HepG2 (cell line): ENCODE data around the gene DICER1. TPM values are rescaled to one million over a fixed set of nuclear protein-coding genes. Genes with fewer than 3 reads are reported as not detected.

Experiments used
- ATAC-seq: fragments of 200-7000 bp; cut with Tn5 transposase; 3 replicates; pipeline ENCODE4 v1.9.1; 2020; ENCODE audit warnings: mild to moderate bottlenecking, moderate library complexity
- Bru-seq: library from RNA; stranded (reverse); fragments of 400-500 nt; gene quantifications from one replicate; lab custom pipeline; 2021; lab: Mats Ljungman, UMichigan
- BruChase-seq, 2 experiments: library from RNA; stranded (reverse); fragments of 400-500 nt; gene quantifications; one replicate each; lab custom pipeline; 2021; lab: Mats Ljungman, UMichigan
- BruUV-seq: library from RNA; stranded (reverse); fragments of 400-500 nt; replicated peaks from 2 replicates; lab custom pipeline; 2021; lab: Mats Ljungman, UMichigan
- CTCF ChIA-PET: fragments of 300-600 bp; formaldehyde crosslinking; extraction: SDS; loops from one replicate; lab custom pipeline; 2021; ENCODE audit warnings: low total read pairs, inconsistent platforms, low intra/inter-chr PET ratio; lab: Yijun Ruan, JAX
- POLR2A ChIA-PET: fragments of 350-600 bp; sonication (Branson Sonifier 250); formaldehyde crosslinking; loops from one replicate; lab custom pipeline; 2020; ENCODE audit warnings: antibody characterized with exemption, inconsistent platforms; lab: Yijun Ruan, JAX
- DNase-seq: peaks from one replicate; pipeline ENCODE4 v3.0.0-alpha.2; 2015; ENCODE audit warnings: low spot score
- FAIRE-seq: peaks from 3 replicates; lab custom pipeline; 2011; peaks lifted over from hg19 to GRCh38; lab: Jason Lieb, UNC
- H2AFZ ChIP-seq: one replicate; pipeline ENCODE4 v1.6.1; 2011; ENCODE audit warnings: low read length, inconsistent platforms
- H3K27ac ChIP-seq: fragments of 300-600 bp; 3 replicates; pipeline ENCODE4 v1.8.0; 2011; ENCODE audit warnings: mixed run types, mild to moderate bottlenecking, mixed read lengths, low read length, inconsistent platforms; ENCODE audit not compliant: insufficient read depth; ENCODE audit errors: extremely low read length
- H3K27me3 ChIP-seq, 2 experiments: fragments of 200-600 bp in 1 of 2; 2 replicates in 1 of 2; 3 replicates in 1 of 2; pipeline versions ENCODE4 v1.6.0 to v1.8.0; 2011; ENCODE audit warnings: low read length in 2 of 2, mild to moderate bottlenecking in 2 of 2, moderate library complexity in 2 of 2, inconsistent platforms in 1 of 2; ENCODE audit not compliant: insufficient read depth in 2 of 2, control insufficient read depth in 1 of 2
- H3K36me3 ChIP-seq, 2 experiments: fragments of 200-600 bp in 1 of 2; replicated peaks in 1 of 2; 2 replicates in 1 of 2; 3 replicates in 1 of 2; pipeline versions ENCODE4 v1.5.1 to v1.8.0; 2011; ENCODE audit warnings: low read length in 2 of 2, inconsistent platforms in 1 of 2; ENCODE audit not compliant: insufficient read depth in 2 of 2, control insufficient read depth in 1 of 2
- H3K4me1 ChIP-seq: 2 replicates; pipeline ENCODE4 v1.5.1; 2012; ENCODE audit warnings: low read length, inconsistent platforms; ENCODE audit not compliant: insufficient read depth
- H3K4me2 ChIP-seq: 2 replicates; pipeline ENCODE4 v1.6.0; 2011; ENCODE audit warnings: low read depth, low read length, inconsistent platforms
- H3K4me3 ChIP-seq, 3 experiments: fragments of 200-600 bp in 1 of 3; sonication (generic), shearing (Covaris generic) in 1 of 3; replicated peaks in 1 of 3; 2 replicates each; pipeline ENCODE4 v1.5.1; 2011 to 2016; ENCODE audit warnings: low read length in 3 of 3, inconsistent platforms in 2 of 3, low read depth in 2 of 3, mild to moderate bottlenecking in 2 of 3, control low read depth in 1 of 3, mixed read lengths in 1 of 3; ENCODE audit not compliant: insufficient read depth in 1 of 3
- H3K79me2 ChIP-seq: one replicate; pipeline ENCODE4 v1.6.1; 2011; ENCODE audit warnings: low read length, inconsistent platforms; ENCODE audit not compliant: insufficient read depth
- H3K9ac ChIP-seq: 2 replicates; pipeline ENCODE4 v1.6.0; 2011; ENCODE audit warnings: mild to moderate bottlenecking, low read depth, low read length, inconsistent platforms; ENCODE audit not compliant: insufficient read depth
- H3K9me3 ChIP-seq: 2 replicates; pipeline ENCODE4 v1.5.1; 2012; ENCODE audit warnings: mild to moderate bottlenecking, low read length
- H4K20me1 ChIP-seq: 2 replicates; pipeline ENCODE4 v1.6.0; 2011; ENCODE audit warnings: inconsistent platforms, mild to moderate bottlenecking, low read length, moderate library complexity; ENCODE audit not compliant: insufficient read depth
- GATAD2A ChIP-seq: IDR thresholded peaks from 2 replicates; pipeline ENCODE4 v1.6.1; 2016
- MAZ ChIP-seq, 2 experiments: sonication (generic) in 1 of 2; formaldehyde crosslinking in 1 of 2; IDR thresholded peaks; 2 replicates each; pipeline versions ENCODE4 v1.5.0 to v1.6.1; 2012 to 2020; ENCODE audit warnings: low read depth in 2 of 2, mild to moderate bottlenecking in 2 of 2, borderline replicate concordance in 1 of 2, improper control_type of control experiment in 1 of 2, low read length in 1 of 2, missing genetic modification reagents in 1 of 2, moderate library complexity in 1 of 2
- NPAS2 ChIP-seq: sonication (generic); formaldehyde crosslinking; IDR thresholded peaks from 2 replicates; pipeline ENCODE4 v1.8.0; 2022; ENCODE audit warnings: mild to moderate bottlenecking, missing genetic modification reagents, borderline replicate concordance
- ZNF382 ChIP-seq: sonication (generic); formaldehyde crosslinking; IDR thresholded peaks from 2 replicates; pipeline ENCODE4 v1.5.0; 2020; ENCODE audit warnings: missing genetic modification reagents, mild to moderate bottlenecking, borderline replicate concordance
- ZNF768 ChIP-seq: sonication (generic); formaldehyde crosslinking; IDR thresholded peaks from 2 replicates; pipeline ENCODE4 v1.4.0; 2020; ENCODE audit warnings: missing genetic modification reagents
- WGBS: methylation state at CpG from one replicate; pipeline ENCODE4 v1.1.6; 2017; ENCODE audit warnings: low lambda C conversion rate; 5-methylcytosine and 5-hydroxymethylcytosine counted together
- in situ Hi-C: cut with HindIII; loops from 2 replicates; pipeline ENCODE4 v1.10.0; 2017; ENCODE audit warnings: low pct_unique_long_range_greater_than_20kb; ENCODE audit not compliant: extremely low pct_ligation_motif_present
- intact Hi-C: fragments of 100-400 bp; cut with micrococcal nuclease; formaldehyde crosslinking; loops from one replicate; pipeline ENCODE4 v1.10.0; 2022; ENCODE audit not compliant: unreplicated experiment
- long read RNA-seq, 2 experiments: library from RNA in 1 of 2; library from polyadenylated mRNA in 1 of 2; stranded (forward) in 1 of 2; unstranded in 1 of 2; transcript quantifications; one replicate each; pipeline ENCODE4 v2.0.0, GENCODE V29; 2019 to 2022
- polyA minus RNA-seq, 3 experiments: library from RNA; depleted of rRNA, polyadenylated mRNA; stranded (reverse); fragments of >200 nt; gene quantifications; 2 replicates each; pipeline ENCODE4 v1.2.3, GENCODE V29; 2011; ENCODE audit warnings: low replicate concordance in 1 of 3
- polyA plus RNA-seq, 8 experiments: library from polyadenylated mRNA; depleted of rRNA in 3 of 8; stranded (reverse) in 7 of 8; unstranded in 1 of 8; fragments of >200 nt; fragmentation: Illumina TruSeq in 4 of 8; extraction: Trizol in 4 of 8; gene quantifications; 2 replicates each; pipeline versions ENCODE4 v1.2.1 to v1.2.3, GENCODE V29; 2011 to 2016; ENCODE audit warnings: low read depth in 4 of 8, missing spikeins in 1 of 8, mixed read lengths in 1 of 8; ENCODE audit not compliant: insufficient read depth in 1 of 8
- total RNA-seq, 5 experiments: library from RNA; depleted of rRNA; stranded (reverse); fragments of >200 nt; fragmentation: Illumina TruSeq; extraction: Trizol; gene quantifications; 2 replicates each; pipeline ENCODE4 v1.2.3, GENCODE V29; 2016; ENCODE audit warnings: low read depth in 1 of 5
- TF ChIP-seq, protein P1 (sequence below): sonication (generic); formaldehyde crosslinking; IDR thresholded peaks from 2 replicates; pipeline ENCODE4 v1.8.0; 2022; ENCODE audit warnings: missing genetic modification reagents, mild to moderate bottlenecking, borderline replicate concordance
- TF ChIP-seq, protein P2 (sequence below): sonication (generic); formaldehyde crosslinking; IDR thresholded peaks from 2 replicates; pipeline ENCODE4 v1.5.0; 2020; ENCODE audit warnings: missing genetic modification reagents, mild to moderate bottlenecking, borderline replicate concordance
- TF ChIP-seq, protein P3 (sequence below): sonication (generic); formaldehyde crosslinking; IDR thresholded peaks from 2 replicates; pipeline ENCODE4 v1.8.0; 2022; ENCODE audit warnings: mild to moderate bottlenecking, missing genetic modification reagents, moderate library complexity

The DICER1 gene, protein sequence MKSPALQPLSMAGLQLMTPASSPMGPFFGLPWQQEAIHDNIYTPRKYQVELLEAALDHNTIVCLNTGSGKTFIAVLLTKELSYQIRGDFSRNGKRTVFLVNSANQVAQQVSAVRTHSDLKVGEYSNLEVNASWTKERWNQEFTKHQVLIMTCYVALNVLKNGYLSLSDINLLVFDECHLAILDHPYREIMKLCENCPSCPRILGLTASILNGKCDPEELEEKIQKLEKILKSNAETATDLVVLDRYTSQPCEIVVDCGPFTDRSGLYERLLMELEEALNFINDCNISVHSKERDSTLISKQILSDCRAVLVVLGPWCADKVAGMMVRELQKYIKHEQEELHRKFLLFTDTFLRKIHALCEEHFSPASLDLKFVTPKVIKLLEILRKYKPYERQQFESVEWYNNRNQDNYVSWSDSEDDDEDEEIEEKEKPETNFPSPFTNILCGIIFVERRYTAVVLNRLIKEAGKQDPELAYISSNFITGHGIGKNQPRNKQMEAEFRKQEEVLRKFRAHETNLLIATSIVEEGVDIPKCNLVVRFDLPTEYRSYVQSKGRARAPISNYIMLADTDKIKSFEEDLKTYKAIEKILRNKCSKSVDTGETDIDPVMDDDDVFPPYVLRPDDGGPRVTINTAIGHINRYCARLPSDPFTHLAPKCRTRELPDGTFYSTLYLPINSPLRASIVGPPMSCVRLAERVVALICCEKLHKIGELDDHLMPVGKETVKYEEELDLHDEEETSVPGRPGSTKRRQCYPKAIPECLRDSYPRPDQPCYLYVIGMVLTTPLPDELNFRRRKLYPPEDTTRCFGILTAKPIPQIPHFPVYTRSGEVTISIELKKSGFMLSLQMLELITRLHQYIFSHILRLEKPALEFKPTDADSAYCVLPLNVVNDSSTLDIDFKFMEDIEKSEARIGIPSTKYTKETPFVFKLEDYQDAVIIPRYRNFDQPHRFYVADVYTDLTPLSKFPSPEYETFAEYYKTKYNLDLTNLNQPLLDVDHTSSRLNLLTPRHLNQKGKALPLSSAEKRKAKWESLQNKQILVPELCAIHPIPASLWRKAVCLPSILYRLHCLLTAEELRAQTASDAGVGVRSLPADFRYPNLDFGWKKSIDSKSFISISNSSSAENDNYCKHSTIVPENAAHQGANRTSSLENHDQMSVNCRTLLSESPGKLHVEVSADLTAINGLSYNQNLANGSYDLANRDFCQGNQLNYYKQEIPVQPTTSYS (N-terminal part only)
- total RNA-seq (2016; rRNA removed; fragmentation: Illumina TruSeq; extraction: Trizol) (61.9 and 88.8 TPM in 2 replicates), polyA plus RNA-seq (2011; rRNA removed) (23.6 and 31.8 TPM in 2 replicates), polyA minus RNA-seq (2011; rRNA and poly(A)+ RNA removed; ENCODE audit: low replicate concordance) (84.7 and 103 TPM in 2 replicates), Bru-seq, nascent RNA (percentile 89 among the genes with signal in this experiment), BruChase-seq, experiment 1, labeled RNA remaining after a 6-hour chase (percentile 90 among the genes with signal in this experiment), BruChase-seq, experiment 2, labeled RNA remaining after a 2-hour chase (percentile 91 among the genes with signal in this experiment)
- 10.5 and 12.5 TPM in 2 replicates for total RNA-seq (2016; cell fraction: cytosol; rRNA removed; fragmentation: Illumina TruSeq; extraction: Trizol; ENCODE audit: low read depth)
- total RNA-seq (2016; cell fraction: insoluble cytoplasmic fraction; rRNA removed; fragmentation: Illumina TruSeq; extraction: Trizol): 56.8 and 81.5 TPM in 2 replicates
- 28.2 and 32.1 TPM in 2 replicates for total RNA-seq (2016; cell fraction: membrane; rRNA removed; fragmentation: Illumina TruSeq; extraction: Trizol)
- 64.4 and 74.3 TPM in 2 replicates for total RNA-seq (2016; cell fraction: nucleus; rRNA removed; fragmentation: Illumina TruSeq; extraction: Trizol)
- 9.8 and 13.5 TPM in 2 replicates for polyA plus RNA-seq (2011; cell fraction: cytosol; rRNA removed)
- polyA plus RNA-seq (2011; cell fraction: nucleus; rRNA removed): 29.6 and 34.3 TPM in 2 replicates
- polyA plus RNA-seq (2012): 18.7 and 21.1 TPM in 2 replicates
- 0.61 and 1.1 TPM in 2 replicates for polyA plus RNA-seq (2016; cell fraction: cytosol; fragmentation: Illumina TruSeq; extraction: Trizol; ENCODE audit: low read depth)
- polyA plus RNA-seq (2016; cell fraction: insoluble cytoplasmic fraction; fragmentation: Illumina TruSeq; extraction: Trizol; ENCODE audit: low read depth): 33.8 and 35.8 TPM in 2 replicates
- polyA plus RNA-seq (2016; cell fraction: membrane; fragmentation: Illumina TruSeq; extraction: Trizol; ENCODE audit: low read depth): 3.3 and 3.9 TPM in 2 replicates
- 42.9 and 44.5 TPM in 2 replicates for polyA plus RNA-seq (2016; cell fraction: nucleus; fragmentation: Illumina TruSeq; extraction: Trizol; ENCODE audit: insufficient read depth, low read depth)
- 49.5 and 78.0 TPM in 2 replicates for polyA minus RNA-seq (2011; cell fraction: cytosol; rRNA and poly(A)+ RNA removed)
- 130 and 156 TPM in 2 replicates for polyA minus RNA-seq (2011; cell fraction: nucleus; rRNA and poly(A)+ RNA removed)
- long read RNA-seq, experiment 1, partial matches to known transcripts: 5 of 7 reads
- long read RNA-seq, experiment 1, other reads (novel, unspliced or antisense): 2 of 7 reads
- long read RNA-seq, experiment 2, partial matches to known transcripts: 4 of 35 reads
- long read RNA-seq, experiment 2, other reads (novel, unspliced or antisense): 29 of 35 reads

DNA sequence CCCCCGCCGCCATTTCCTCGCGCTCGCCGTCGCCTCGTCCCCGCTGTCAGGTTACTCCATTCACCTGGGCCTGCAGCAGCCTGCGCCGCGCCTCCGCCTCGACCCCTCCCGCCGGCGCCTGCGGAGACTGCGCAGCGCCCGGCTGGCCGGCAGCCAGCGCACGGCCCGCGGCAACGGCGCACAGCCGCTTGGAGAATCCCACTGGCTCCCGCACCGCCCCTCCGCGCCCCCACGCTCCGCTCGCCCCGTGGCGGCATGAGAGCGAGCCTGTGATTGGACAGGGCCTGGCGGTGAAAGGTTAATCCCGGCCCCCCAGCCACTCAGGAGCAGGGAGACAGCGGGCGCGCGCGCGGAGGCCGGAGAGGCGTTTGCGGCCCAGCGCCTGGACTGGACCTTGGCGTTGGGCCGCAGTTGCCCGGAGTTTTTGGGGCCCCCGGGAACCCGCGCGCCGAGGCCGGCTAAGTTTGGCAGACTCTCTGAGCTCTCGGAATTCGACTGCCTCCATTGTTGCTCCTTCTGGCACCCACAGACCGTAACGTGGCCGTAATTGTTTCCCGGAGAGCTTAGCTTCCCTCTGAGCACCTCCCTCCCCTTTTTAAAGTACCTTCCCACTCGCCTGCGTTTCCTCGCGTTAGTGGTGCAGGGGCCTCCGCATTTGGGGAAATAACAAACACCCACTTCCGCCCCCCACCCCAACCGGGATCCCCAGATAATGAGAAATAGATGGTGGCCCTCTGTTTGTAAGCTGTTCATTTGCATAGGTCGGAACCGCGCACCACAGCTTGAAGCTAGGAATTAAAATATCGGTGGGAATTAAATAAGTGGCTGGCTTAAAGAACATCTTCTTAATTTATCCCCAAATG is at the start of gene DICER1:
DICER1 (minus strand) TSS at position 203 of the 863 bp plus-strand sequence. CDS start 24,071 bp downstream, outside the sequence.
- Histone ChIP-seq H3K79me2 (peaks cover 48% of the 10 kb centered on the region), H3K4me2 (peak within 1 kb of the TSS; percentile 98), H3K36me3 (no peaks in the 10 kb centered on the region), H3K27me3 (no peaks in the 10 kb centered on the region; a peak in 1 of 5 replicates), H3K4me1 (peaks cover 43% of the 10 kb centered on the region), H3K9me3 (no peaks in the 10 kb centered on the region), H3K27ac (peak within 1 kb of the TSS; percentile 96), H3K4me3 (peak within 1 kb of the TSS; percentile 81 to 96 (median 85)), H4K20me1 (no peaks in the 10 kb centered on the region), H2AFZ (no peak within 1 kb of the TSS), H3K9ac (peak within 1 kb of the TSS; percentile 97)
- in situ Hi-C loops (no loop called here), intact Hi-C loops (loop anchor here (10.0 kb wide), 1 partner anchor 177 kb away; no protein-coding TSS in a partner anchor)
- ChIA-PET CTCF (no interaction called here), POLR2A (interaction anchor here (1.0 to 1.6 kb wide), 4 partner anchors 26 to 137 kb away, joined by 3 to 6 read pairs (median 4); no protein-coding TSS in a partner anchor)
- WGBS: 0% methylated on average over 25 of the region's 77 CpGs
- peak; percentile 88 for DNase-seq
- BruUV-seq: TSS peak; percentile 78
- no peak for FAIRE-seq
- peak; percentile 90 for ATAC-seq
- TF ChIP-seq, protein P1, sequence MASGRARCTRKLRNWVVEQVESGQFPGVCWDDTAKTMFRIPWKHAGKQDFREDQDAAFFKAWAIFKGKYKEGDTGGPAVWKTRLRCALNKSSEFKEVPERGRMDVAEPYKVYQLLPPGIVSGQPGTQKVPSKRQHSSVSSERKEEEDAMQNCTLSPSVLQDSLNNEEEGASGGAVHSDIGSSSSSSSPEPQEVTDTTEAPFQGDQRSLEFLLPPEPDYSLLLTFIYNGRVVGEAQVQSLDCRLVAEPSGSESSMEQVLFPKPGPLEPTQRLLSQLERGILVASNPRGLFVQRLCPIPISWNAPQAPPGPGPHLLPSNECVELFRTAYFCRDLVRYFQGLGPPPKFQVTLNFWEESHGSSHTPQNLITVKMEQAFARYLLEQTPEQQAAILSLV (CRISPR knock-in tag): 0 out of 2 replicates have a peak, but pooled peaks have one; percentile 54
- TF ChIP-seq NPAS2 (CRISPR knock-in tag) (no peak), GATAD2A (CRISPR knock-in tag) (0 out of 2 replicates have a peak, but pooled peaks have one; percentile 15), MAZ (IDR thresholded peaks at IDR 0.05; ENCODE audit: borderline replicate concordance, low read depth, low read length) (peak; percentile 98), MAZ (CRISPR knock-in tag; IDR thresholded peaks at IDR 0.05; ENCODE audit: low read depth) (peak; percentile 99), ZNF768 (CRISPR knock-in tag) (peak; percentile 41; the same call in 1 of the 2 replicates), ZNF382 (CRISPR knock-in tag) (no peak)
- TF ChIP-seq, protein P2, sequence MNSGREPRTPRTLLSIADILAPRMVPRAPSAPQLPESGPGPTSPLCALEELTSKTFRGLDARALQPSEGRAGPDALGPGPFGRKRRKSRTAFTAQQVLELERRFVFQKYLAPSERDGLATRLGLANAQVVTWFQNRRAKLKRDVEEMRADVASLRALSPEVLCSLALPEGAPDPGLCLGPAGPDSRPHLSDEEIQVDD (CRISPR knock-in tag): no peak
- TF ChIP-seq, protein P3, sequence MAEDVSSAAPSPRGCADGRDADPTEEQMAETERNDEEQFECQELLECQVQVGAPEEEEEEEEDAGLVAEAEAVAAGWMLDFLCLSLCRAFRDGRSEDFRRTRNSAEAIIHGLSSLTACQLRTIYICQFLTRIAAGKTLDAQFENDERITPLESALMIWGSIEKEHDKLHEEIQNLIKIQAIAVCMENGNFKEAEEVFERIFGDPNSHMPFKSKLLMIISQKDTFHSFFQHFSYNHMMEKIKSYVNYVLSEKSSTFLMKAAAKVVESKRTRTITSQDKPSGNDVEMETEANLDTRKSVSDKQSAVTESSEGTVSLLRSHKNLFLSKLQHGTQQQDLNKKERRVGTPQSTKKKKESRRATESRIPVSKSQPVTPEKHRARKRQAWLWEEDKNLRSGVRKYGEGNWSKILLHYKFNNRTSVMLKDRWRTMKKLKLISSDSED (CRISPR knock-in tag): no peak
